ENCODE measurements around the gene NAPG.

The NAPG gene

GRCh38 chr18:10488017-10488416 is 37.8 kb upstream of the NAPG start:
- DNase-seq, result no peak
- Histone ChIP-seq H3K36me3 (peaks cover 24 to 55% (median 32%) of the 10 kb centered on the region in 3 donors), H3K4me3 (no peak overlapping the region), H3K27ac (no peak overlapping the region), H3K27me3 (no peaks in the 10 kb centered on the region), H3K9me3 (no peaks in the 10 kb centered on the region), H3K4me1 (no peaks in the 10 kb centered on the region)
- intact Hi-C loops (cut with DNase I; ENCODE audit: low total_unique reads), result no loop called here
- TF ChIP-seq CTCF (IDR thresholded peaks at IDR 0.05), result no peak

- H3K4me3 ChIP-seq, result no peak overlapping the region
- TF ChIP-seq CTCF (IDR thresholded peaks at IDR 0.05), result no peak
- H3K9me3 ChIP-seq, result no peaks in the 10 kb centered on the region
- intact Hi-C loops (cut with DNase I; ENCODE audit: low total_unique reads), result no loop called here
- H3K36me3 ChIP-seq, result peaks cover 24 to 38% (median 30%) of the 10 kb centered on the region in 3 donors
- H3K27ac ChIP-seq, result no peak overlapping the region
- DNase-seq, result no peak
- H3K4me1 ChIP-seq, result no peaks in the 10 kb centered on the region
- H3K27me3 ChIP-seq, result no peaks in the 10 kb centered on the region
Observed at GRCh38 chr18:10490401-10491165, 35.2 kb upstream of the NAPG start.

- Histone ChIP-seq H3K4me1 (peaks cover 0 to 5% (median 0%) of the 10 kb centered on the region in 4 donors), H3K4me3 (no peak overlapping the region), H3K27ac (no peak overlapping the region), H3K9me3 (no peaks in the 10 kb centered on the region), H3K27me3 (no peaks in the 10 kb centered on the region), H3K36me3 (no peaks in the 10 kb centered on the region)
- TF ChIP-seq CTCF (IDR thresholded peaks at IDR 0.05), result no peak
- no peak for DNase-seq
- intact Hi-C loops (cut with DNase I; ENCODE audit: low total_unique reads), result no loop called here
Observed at GRCh38 chr18:10495936-10496335, 29.9 kb upstream of the NAPG start.

GRCh38 chr18:10497206-10497749 is 28.5 kb upstream of the NAPG start:
- Histone ChIP-seq H3K4me1 (peaks cover 0 to 5% (median 0%) of the 10 kb centered on the region in 4 donors), H3K27ac (no peak overlapping the region), H3K27me3 (no peaks in the 10 kb centered on the region), H3K9me3 (no peaks in the 10 kb centered on the region), H3K4me3 (no peak overlapping the region), H3K36me3 (no peaks in the 10 kb centered on the region)
- intact Hi-C loops (cut with DNase I; ENCODE audit: low total_unique reads), result no loop called here
- no peak for DNase-seq
- no peak for TF ChIP-seq CTCF (IDR thresholded peaks at IDR 0.05)

- no peak overlapping the region for H3K27ac ChIP-seq
- H3K4me1 ChIP-seq, result peaks cover 0 to 5% (median 0%) of the 10 kb centered on the region in 4 donors
- DNase-seq, result no peak
- intact Hi-C loops (cut with DNase I; ENCODE audit: low total_unique reads), result no loop called here
- H3K36me3 ChIP-seq, result no peaks in the 10 kb centered on the region
- H3K4me3 ChIP-seq, result no peak overlapping the region
- no peak for TF ChIP-seq CTCF (IDR thresholded peaks at IDR 0.05)
- no peaks in the 10 kb centered on the region for H3K9me3 ChIP-seq
- no peaks in the 10 kb centered on the region for H3K27me3 ChIP-seq
Observed at GRCh38 chr18:10499230-10499629, 26.6 kb upstream of the NAPG start.

Data from tibial artery (tissue), 4 donors.